Lower leg skin (tissue), 3 donors: ENCODE data around the gene ADAMTSL1.

Experiments
- CTCF ChIP-seq, 3 donors: fragments of 450-650 bp; IDR thresholded peaks; one replicate each; pipeline ENCODE4 v1.5.1; 2016; ENCODE audit warnings: antibody characterized with exemption in 3 of 3, mild to moderate bottlenecking in 3 of 3, moderate library complexity in 2 of 3
- POLR2A ChIP-seq, 2 donors: fragments of 450-650 bp; IDR thresholded peaks; one replicate each; pipeline ENCODE4 v1.6.1; 2016 to 2017; ENCODE audit warnings: antibody characterized with exemption in 2 of 2, mild to moderate bottlenecking in 1 of 2, moderate library complexity in 1 of 2

- TF ChIP-seq CTCF (IDR thresholded peaks at IDR 0.05) (no peak), POLR2A (IDR thresholded peaks at IDR 0.05) (no peak)
Measured at GRCh38 chr9:18864516-18864915, 390.6 kb downstream of the ADAMTSL1 start.
